Gastroesophageal sphincter (tissue), 4 donors: ENCODE results near the gene TBC1D14. TPM values are rescaled to one million over a fixed set of nuclear protein-coding genes. Genes with fewer than 3 reads are reported as not detected.
A peak's percentile ranks its signal among the peaks of the same experiment; 100 is the strongest.

ENCODE experiments used
- ATAC-seq: fragments of 150-250 bp; one replicate; pipeline ENCODE4 v1.9.1; 2016; ENCODE audit warnings: mild to moderate bottlenecking, moderate library complexity
- H3K27ac ChIP-seq, 4 donors: fragments of 200-600 bp; sonication (generic) in 3 of 4; 1 replicate in 3 of 4; 2 replicates in 1 of 4; pipeline ENCODE4 v1.5.1; 2016 to 2019
- H3K27me3 ChIP-seq: fragments of 200-600 bp; sonication (generic); one replicate; pipeline ENCODE4 v1.5.1; 2019
- H3K36me3 ChIP-seq, 2 donors: fragments of 200-600 bp; sonication (generic); one replicate each; pipeline ENCODE4 v1.5.1; 2019; ENCODE audit warnings: control low read depth in 1 of 2
- H3K4me1 ChIP-seq, 3 donors: fragments of 200-600 bp; sonication (generic); 1 replicate in 2 of 3; 2 replicates in 1 of 3; pipeline ENCODE4 v1.5.1; 2016 to 2019; ENCODE audit warnings: control low read depth in 2 of 3
- H3K4me3 ChIP-seq, 2 donors: fragments of 200-600 bp; sonication (generic); one replicate each; pipeline ENCODE4 v1.5.1; 2019; ENCODE audit warnings: mild to moderate bottlenecking in 1 of 2, moderate library complexity in 1 of 2
- H3K9me3 ChIP-seq, 3 donors: fragments of 200-600 bp; sonication (generic); one replicate each; pipeline ENCODE4 v1.5.1; 2017 to 2019; ENCODE audit warnings: control low read depth in 2 of 3
- CTCF ChIP-seq, 4 experiments: fragments of 200-600 bp in 2 of 4; fragments of 450-650 bp in 2 of 4; sonication (generic) in 1 of 4; IDR thresholded peaks; one replicate each; pipeline ENCODE4 v1.5.1; 2017 to 2019; ENCODE audit warnings: antibody characterized with exemption in 4 of 4, mild to moderate bottlenecking in 2 of 4, moderate library complexity in 2 of 4
- EP300 ChIP-seq: sonication (generic); formaldehyde crosslinking; IDR thresholded peaks from one replicate; pipeline ENCODE4 v1.6.1; 2017; ENCODE audit warnings: antibody characterized with exemption, mild to moderate bottlenecking
- POLR2A ChIP-seq, 2 donors: fragments of 450-650 bp; IDR thresholded peaks; one replicate each; pipeline ENCODE4 v1.6.1; 2017; ENCODE audit warnings: antibody characterized with exemption in 2 of 2, mild to moderate bottlenecking in 2 of 2, moderate library complexity in 1 of 2
- POLR2AphosphoS5 ChIP-seq: sonication (generic); formaldehyde crosslinking; IDR thresholded peaks from one replicate; pipeline ENCODE4 v1.6.1; 2017; ENCODE audit warnings: antibody characterized with exemption
- WGBS, 2 donors: methylation state at CpG; one replicate each; pipeline ENCODE4 v1.1.5; 2018; ENCODE audit warnings: low coverage in 1 of 2; 5-methylcytosine and 5-hydroxymethylcytosine counted together
- total RNA-seq, 4 donors: library from RNA; depleted of rRNA; stranded (reverse); fragments of >200 nt; gene quantifications; one replicate each; pipeline ENCODE4 v1.1.0, GENCODE V29; 2016

TBC1D14 gene
- total RNA-seq, 4 donors from 2014 or later = 42.5 to 54.2 (median 45.0) TPM

GRCh38 chr4:7060346-7061150, 150.9 kb downstream of the TBC1D14 start:
- Histone ChIP-seq H3K36me3 (peaks cover 0 to 90% of the 10 kb centered on the region in 2 donors), H3K27me3 (no peaks in the 10 kb centered on the region), H3K4me3 (no peak overlapping the region), H3K4me1 (peaks cover 0 to 18% (median 0%) of the 10 kb centered on the region in 3 donors), H3K9me3 (no peaks in the 10 kb centered on the region), H3K27ac (no peak overlapping the region)
- ATAC-seq = no peak
- WGBS, 2 donors = 80 to 82% methylated on average over 16 to 18 of the region's 20 CpGs
- no peak for TF ChIP-seq EP300
- TF ChIP-seq POLR2AphosphoS5 = peak; percentile 30

GRCh38 chr4:7061815-7062214, 152.2 kb downstream of the TBC1D14 start:
- Histone ChIP-seq H3K4me1 (peaks cover 0 to 31% (median 7%) of the 10 kb centered on the region in 3 donors), H3K4me3 (no peak overlapping the region), H3K9me3 (no peaks in the 10 kb centered on the region), H3K27me3 (no peaks in the 10 kb centered on the region), H3K36me3 (peaks cover 0 to 78% of the 10 kb centered on the region in 2 donors), H3K27ac (no peak overlapping the region)
- ATAC-seq = no peak
- TF ChIP-seq EP300 = no peak
- TF ChIP-seq POLR2A (IDR thresholded peaks at IDR 0.05) = no peak
- no peak for TF ChIP-seq POLR2AphosphoS5
- TF ChIP-seq CTCF (IDR thresholded peaks at IDR 0.05) = no peak
- WGBS, 2 donors = 81% methylated on average over 4 to 5 of the region's 6 CpGs

GRCh38 chr4:7062816-7063215, 153.2 kb downstream of the TBC1D14 start:
- no peak for TF ChIP-seq POLR2A (IDR thresholded peaks at IDR 0.05)
- TF ChIP-seq EP300 = no peak
- TF ChIP-seq CTCF (IDR thresholded peaks at IDR 0.05) = no peak
- TF ChIP-seq POLR2AphosphoS5 = no peak
- no peak for ATAC-seq
- no peaks in the 10 kb centered on the region for H3K27me3 ChIP-seq
- H3K4me1 ChIP-seq = peaks cover 0 to 35% (median 9%) of the 10 kb centered on the region in 3 donors
- H3K36me3 ChIP-seq = peaks cover 0 to 68% of the 10 kb centered on the region in 2 donors
- no peak overlapping the region for H3K27ac ChIP-seq
- H3K9me3 ChIP-seq = no peaks in the 10 kb centered on the region
- 94 to 100% methylated on average over 3 to 4 of the region's 4 CpGs for WGBS, 2 donors
- no peak overlapping the region for H3K4me3 ChIP-seq

- H3K27ac ChIP-seq = no peak overlapping the region
Measured at GRCh38 chr4:7063362-7063761, 153.7 kb downstream of the TBC1D14 start.

GRCh38 chr4:7066006-7066405, 156.4 kb downstream of the TBC1D14 start:
- no peak for ATAC-seq
- H3K27me3 ChIP-seq = no peaks in the 10 kb centered on the region
- no peaks in the 10 kb centered on the region for H3K9me3 ChIP-seq
- no peak overlapping the region for H3K27ac ChIP-seq
- WGBS, 2 donors = 92 to 100% methylated on average over 2 to 10 of the region's 11 CpGs
- H3K4me1 ChIP-seq = peaks cover 0 to 48% (median 13%) of the 10 kb centered on the region in 3 donors
- TF ChIP-seq CTCF (IDR thresholded peaks at IDR 0.05) (no peak), EP300 (no peak), POLR2AphosphoS5 (no peak), POLR2A (IDR thresholded peaks at IDR 0.05) (no peak)
- peaks cover 0 to 36% of the 10 kb centered on the region in 2 donors for H3K36me3 ChIP-seq
- no peak overlapping the region for H3K4me3 ChIP-seq

More at GRCh38 chr4:7063362-7063761, 153.7 kb downstream of the TBC1D14 start:
- Histone ChIP-seq H3K4me1 (peaks cover 0 to 35% (median 9%) of the 10 kb centered on the region in 3 donors), H3K36me3 (peaks cover 0 to 62% of the 10 kb centered on the region in 2 donors), H3K27me3 (no peaks in the 10 kb centered on the region), H3K4me3 (no peak overlapping the region), H3K9me3 (no peaks in the 10 kb centered on the region)
- 71 to 81% methylated on average over 3 of the region's 4 CpGs for WGBS, 2 donors
- ATAC-seq = no peak
- no peak for TF ChIP-seq EP300
- TF ChIP-seq POLR2A (IDR thresholded peaks at IDR 0.05) = no peak
- TF ChIP-seq CTCF (IDR thresholded peaks at IDR 0.05) = no peak
- TF ChIP-seq POLR2AphosphoS5 = no peak
